CD4-positive, alpha-beta T cell treated with Interleukin-2 at 100 ng/mL for 4 hours (primary cell): ENCODE data around the gene ITSN1.
"Not testable (repeated sequence)": the region's sequence is repeated elsewhere in the genome, so short reads cannot be mapped to it uniquely, and the experiment has no call there.

ENCODE experiments used
- DNase-seq: peaks from one replicate; pipeline ENCODE4 v3.0.0-alpha.2; 2020; ENCODE audit warnings: low spot score

Gene ITSN1

GRCh38 chr21:33642027-33642895 lies at the start of gene ITSN1:
Gene ITSN1 (plus strand): TSS chr21:33642501. CDS start chr21:33718829, 76,328 bp downstream.
- peak; percentile 100 for DNase-seq

DNA sequence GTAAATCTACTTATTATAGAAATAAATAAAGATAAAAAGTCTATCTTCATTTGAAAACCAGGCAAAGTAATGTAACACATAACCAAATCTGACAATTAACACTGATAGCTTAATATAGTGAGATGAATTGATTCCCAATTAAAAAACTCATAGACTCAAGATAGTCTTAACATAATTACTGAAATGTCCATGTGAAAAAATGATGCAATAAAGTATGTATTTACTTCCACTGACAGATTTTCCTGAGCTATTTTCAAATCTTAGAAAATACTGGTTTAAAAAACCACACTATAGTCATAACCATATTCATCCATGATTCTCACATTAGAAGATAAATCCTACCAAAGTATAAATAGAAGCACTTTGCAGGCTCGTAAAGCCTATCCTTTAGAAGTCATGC lies 44.2 kb upstream of the ITSN1 start:
- DNase-seq = no peak

GRCh38 chr21:33608559-33608958 lies 33.7 kb upstream of the ITSN1 start:
- no peak for DNase-seq

- no peak for DNase-seq
Observed at GRCh38 chr21:33611006-33611744, 31.1 kb upstream of the ITSN1 start.

GRCh38 chr21:33617565-33617964 lies 24.7 kb upstream of the ITSN1 start:
- not testable (repeated sequence) for DNase-seq

DNA sequence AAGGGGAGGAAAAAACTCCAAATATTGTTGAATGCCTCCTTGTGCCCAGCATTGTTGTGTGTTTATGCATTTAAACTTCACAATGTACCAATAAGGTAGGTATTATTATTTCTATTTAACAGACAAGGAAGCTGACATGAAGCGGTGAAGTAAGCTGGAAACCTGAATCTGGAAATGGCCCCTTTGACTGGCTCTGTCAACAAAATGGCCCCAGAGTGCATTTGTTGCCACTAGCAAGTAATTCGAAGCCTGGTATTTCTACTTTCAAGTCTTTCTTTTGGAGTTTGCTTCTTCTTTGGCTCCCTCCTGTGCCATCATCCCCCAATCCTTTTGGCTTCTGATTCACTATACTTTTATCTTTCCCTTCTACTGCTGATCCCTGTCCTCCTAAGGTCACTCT lies 23.9 kb upstream of the ITSN1 start:
- no peak for DNase-seq

GRCh38 chr21:33619726-33620125 lies 22.6 kb upstream of the ITSN1 start:
- no peak for DNase-seq

DNA sequence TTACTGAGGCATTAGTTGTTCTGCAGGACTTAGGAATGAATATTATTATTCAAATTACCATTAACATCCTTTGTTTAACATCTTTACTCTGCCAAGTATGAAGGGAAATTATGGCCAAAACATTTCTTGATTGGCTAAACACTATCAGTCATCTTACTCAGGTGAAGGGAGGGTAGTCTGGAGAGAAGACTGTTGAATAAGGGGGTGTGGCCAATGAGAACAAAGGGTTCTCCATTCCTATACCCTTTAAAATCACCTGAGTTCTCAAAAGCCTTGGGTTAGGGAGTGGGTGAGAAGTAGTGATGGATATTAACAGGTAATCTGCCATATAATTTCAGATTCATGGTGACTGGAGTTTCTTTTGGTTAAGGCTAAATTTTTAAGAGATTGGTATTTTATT lies 20.0 kb upstream of the ITSN1 start:
- no peak for DNase-seq

DNA sequence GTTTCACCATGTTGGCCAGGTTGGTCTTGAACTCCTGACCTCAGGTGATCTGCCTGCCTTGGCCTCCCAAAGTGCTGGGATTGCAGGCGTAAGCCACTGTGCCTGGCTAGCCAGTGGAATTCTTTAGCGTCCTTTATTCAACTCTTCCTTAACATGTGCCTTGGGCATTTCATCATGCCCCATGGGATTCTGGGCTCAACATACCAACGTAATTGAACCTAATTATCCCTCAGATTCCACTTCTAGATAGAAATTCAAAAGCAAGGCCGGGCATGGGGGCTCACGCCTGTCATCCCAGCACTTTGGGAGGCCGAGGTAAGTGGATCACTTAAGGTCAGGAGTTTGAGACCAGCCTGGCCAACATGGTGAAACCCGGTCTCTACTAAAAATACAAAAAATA lies 16.1 kb upstream of the ITSN1 start:
- not testable (repeated sequence) for DNase-seq

DNA sequence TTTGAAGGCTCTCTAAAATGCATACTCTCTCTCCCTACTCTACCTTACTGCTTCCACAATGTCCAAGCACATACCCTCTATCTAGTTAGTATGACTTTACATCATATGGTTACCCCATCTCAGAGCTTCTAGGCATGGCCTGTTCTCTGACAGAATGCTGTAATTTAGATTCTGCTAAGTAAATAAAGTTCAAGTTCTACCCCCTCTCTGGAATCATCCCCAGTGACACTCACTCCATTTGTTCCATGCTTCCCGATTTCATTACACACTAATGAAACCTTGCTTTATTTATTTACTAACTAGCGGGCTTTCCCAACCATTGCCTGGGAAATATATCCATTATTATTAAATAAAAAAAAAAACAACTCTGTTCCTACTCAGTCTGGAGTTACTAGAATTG lies 8.0 kb upstream of the ITSN1 start:
- no peak for DNase-seq

DNA sequence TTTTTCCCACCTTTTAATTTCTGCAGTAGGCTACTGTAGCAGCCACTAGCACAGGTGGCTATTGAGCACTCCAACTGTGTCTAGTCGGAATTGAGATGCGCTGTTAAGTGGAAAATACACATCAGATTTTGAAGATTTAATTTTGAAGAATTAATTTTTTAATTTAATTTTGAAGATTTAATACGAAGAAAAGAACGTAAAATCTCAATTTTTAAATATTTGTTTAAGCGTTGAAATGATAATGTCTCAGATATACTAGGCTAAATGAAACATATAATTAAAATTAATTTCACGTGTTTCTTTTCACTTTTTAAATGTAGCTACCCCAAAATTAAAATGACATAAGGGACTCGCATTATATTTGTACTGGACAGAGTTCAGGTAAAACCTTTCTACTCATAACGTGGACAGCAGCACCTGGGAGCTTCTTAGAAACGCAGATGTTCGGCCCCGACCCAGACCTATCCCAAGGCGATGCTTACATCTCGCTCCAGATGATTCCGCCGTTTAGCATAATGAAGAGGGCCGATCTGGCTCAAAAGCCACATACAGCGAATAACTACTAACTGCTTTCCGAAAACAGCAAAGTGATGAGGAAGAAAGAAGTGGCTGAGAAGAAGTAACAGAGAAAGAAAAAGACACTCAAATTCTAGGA lies 1.5 kb upstream of the ITSN1 start:
- DNase-seq = no peak

DNA sequence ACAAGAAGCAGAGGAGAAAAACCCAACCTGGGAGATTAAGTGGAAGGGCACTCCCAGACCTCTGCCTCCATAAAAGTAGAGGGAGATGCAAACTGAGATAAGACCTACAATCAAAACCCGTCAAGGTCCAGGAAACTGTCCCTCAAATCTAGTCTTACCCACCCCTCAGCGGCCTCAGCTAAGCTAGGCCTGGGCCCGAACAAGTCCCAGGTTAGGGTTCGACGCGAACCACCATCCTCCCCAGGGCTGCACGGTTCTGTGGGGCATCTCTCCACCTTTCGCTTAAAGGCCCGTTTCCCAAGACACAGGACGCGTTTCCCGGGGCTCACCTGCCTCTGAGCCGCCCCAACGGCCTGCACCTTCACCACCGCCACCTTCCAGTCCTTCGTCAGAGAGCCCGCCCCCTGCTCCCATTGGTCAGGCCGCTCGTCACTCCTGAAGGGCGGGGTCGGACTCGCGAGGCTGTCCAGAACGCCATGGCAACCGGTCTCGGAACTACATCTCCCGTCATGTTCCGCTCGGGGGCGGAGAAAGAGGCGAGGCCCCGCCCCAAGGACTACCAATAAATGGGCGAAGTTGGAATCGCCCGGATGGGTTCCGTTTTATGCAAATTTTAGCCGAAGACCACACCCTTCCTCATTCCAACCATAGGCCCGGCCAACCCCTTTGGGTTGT lies 812 bp upstream of the ITSN1 start, which contains the start of gene CRYZL1:
TSS of gene CRYZL1 (minus strand) at position 390 of the 675 bp plus-strand sequence. CDS start 10,190 bp downstream, outside the sequence.
- peak; percentile 100 for DNase-seq

DNA sequence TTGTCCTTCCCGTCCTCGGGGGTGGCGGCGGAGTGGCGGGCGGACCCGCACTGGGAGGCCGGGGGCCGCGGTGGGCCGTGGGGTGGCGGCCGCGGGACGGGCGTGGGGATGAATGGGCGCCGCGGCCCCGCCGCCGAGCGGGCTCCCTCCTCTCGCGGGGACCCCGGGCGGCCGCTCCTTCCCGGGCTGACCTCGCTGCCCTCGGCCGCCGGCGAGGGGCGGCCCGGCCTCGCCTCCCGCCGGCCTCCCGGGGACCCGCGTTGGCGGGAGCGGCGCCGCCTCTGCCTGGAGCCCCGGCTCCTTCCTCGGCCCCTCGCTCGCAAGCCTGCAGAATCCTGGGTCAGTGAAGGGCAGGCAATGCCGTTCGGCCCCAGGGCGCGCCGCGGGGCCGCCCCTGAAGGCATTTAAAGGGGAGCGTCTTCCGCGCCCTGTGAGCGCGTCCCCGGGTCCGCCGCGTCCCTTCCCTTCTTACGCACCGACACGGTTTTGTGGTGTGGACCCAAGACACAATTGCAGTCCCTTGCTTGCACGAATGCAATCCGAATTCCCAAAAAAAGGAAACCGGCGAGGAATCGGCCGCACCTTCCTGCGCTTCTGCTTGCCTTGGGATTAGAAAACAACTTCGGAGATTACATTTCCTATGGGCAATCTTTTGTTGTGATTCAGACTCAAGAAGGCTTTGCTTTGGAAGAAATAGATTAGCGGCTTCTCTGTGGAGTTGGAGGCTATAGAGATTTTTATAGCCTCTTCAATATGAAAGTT lies 776 bp downstream of the ITSN1 start:
- DNase-seq = no peak

- DNase-seq = no peak
Observed at GRCh38 chr21:33643658-33644311, 1.5 kb downstream of the ITSN1 start.

DNA sequence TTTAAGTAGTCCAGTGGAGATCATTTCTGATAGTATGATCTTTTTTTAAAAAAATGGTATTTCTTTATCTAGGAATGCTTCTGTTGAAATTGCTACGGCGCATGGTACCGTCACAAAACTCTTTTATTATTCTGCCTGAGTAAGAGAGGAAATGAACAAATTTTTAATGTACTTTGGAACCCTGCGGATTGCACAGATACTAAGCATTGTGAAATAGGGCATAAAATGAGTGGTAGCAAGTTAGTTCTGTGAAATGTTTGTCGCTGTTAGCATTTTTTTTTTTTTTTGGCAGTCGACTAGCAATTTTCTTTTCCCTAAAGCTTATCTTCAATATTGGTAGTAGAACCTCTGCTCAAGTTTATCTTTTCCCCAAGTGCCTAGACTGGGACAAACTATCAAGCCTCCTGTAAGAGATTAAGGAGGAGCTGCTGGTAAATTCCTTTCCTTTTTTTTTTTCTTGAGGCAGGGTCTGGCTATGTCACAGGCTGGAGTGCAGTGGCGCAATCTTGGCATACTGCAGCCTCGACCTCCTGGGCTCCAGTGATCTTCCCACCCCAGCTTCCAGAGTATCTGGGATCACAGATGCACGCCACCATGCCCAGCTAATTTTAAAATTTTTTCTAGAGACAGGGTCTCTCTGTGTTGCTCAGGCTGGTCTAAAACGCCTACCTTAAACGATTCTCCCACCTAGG lies 2.2 kb downstream of the ITSN1 start:
- DNase-seq = no peak

- DNase-seq = no peak
Observed at GRCh38 chr21:33645730-33646129, 3.4 kb downstream of the ITSN1 start.

DNA sequence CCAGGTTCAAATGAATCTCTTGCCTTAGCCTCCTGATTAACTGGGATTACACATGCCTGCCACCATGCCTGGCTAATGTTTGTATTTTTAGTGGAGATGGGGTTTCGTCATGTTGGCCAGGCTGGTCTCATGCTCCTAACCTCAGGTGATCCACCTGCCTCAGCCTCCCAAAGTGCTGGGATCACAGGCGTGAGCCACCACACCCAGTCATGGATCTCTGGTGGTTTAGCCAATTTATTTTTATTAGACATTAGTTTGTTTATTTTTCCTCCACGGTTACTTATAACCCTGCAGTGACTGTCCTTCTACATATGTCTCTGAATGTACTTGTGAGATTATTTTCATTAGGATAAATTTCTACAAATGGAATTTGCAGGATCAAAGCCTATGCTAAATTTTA lies 5.3 kb downstream of the ITSN1 start:
- DNase-seq = no peak

DNA sequence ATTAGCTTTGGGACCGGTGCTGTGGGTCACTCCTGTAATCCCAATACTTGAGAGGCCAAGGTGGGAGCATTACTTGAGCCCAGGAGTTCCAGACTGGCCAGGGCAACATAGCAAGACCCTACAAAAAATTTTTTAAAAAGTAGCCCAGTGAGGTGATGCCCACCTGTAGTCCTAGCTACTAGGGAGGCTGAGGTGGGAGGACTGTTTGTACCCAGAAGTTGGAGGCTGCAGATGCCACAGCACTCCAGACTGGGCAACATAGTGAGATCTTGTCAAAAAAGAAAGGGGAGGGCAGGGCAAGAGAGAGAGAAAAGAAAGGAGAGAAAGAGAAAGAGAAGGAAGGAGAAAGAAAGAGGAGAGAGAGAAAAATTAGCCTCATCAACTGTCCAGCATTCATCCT lies 6.3 kb downstream of the ITSN1 start:
- no peak for DNase-seq

DNA sequence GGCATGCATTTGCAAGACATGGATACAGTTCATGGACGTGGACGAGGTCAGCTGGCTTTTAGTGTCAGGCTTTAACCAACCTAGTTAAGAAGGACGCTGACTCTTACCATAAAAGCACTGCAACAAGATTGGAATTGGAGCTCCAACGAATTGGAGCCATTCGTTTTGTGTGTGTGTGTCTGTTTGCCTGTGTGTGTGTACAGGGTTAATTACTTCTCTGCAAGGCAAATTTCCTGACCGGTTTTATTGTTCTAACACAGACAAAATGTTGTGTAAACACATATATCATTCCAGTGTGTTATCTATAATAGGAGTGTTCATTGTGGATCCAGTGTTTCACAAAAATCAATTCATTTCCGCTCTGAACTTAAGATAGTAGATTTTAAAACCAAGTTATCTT lies 7.9 kb downstream of the ITSN1 start:
- DNase-seq = no peak

GRCh38 chr21:33650929-33651509 lies 8.7 kb downstream of the ITSN1 start:
- DNase-seq = no peak
